ENCODE data around the gene ZFR.

DNA sequence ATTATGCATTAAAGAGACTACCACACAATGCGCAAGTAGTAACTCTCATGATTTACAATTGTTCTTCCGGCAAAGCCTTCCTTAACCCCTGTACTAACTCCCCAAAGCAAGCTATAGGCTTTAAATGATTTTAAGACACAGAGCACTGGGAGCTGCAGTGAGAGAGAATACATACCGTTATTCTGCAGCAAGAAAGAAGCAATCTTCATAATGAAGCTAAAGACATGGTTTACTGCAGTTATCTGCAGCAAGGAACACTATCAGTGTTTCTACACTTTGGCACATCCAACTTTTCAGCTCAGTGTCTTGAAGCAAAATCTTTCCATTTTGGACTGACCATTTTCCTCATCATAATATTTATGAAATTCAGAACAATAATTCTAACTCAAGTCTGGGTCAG, 61.0 kb downstream of the ZFR start:
- TF ChIP-seq, protein P1, sequence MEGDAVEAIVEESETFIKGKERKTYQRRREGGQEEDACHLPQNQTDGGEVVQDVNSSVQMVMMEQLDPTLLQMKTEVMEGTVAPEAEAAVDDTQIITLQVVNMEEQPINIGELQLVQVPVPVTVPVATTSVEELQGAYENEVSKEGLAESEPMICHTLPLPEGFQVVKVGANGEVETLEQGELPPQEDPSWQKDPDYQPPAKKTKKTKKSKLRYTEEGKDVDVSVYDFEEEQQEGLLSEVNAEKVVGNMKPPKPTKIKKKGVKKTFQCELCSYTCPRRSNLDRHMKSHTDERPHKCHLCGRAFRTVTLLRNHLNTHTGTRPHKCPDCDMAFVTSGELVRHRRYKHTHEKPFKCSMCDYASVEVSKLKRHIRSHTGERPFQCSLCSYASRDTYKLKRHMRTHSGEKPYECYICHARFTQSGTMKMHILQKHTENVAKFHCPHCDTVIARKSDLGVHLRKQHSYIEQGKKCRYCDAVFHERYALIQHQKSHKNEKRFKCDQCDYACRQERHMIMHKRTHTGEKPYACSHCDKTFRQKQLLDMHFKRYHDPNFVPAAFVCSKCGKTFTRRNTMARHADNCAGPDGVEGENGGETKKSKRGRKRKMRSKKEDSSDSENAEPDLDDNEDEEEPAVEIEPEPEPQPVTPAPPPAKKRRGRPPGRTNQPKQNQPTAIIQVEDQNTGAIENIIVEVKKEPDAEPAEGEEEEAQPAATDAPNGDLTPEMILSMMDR (IDR thresholded peaks at IDR 0.05) = no peak
- TF ChIP-seq POLR2A (IDR thresholded peaks at IDR 0.05) = no peak
- TF ChIP-seq POLR2AphosphoS5 (IDR thresholded peaks at IDR 0.05) = no peak
- TF ChIP-seq EP300 (IDR thresholded peaks at IDR 0.05) = no peak
